D721Med (cell line): ENCODE results near the gene NCK2.

Source experiments
- DNase-seq: peaks from one replicate; pipeline ENCODE4 v3.0.0; 2011; ENCODE audit warnings: low spot score; ENCODE audit not compliant: insufficient read length
- FAIRE-seq: peaks from 2 replicates; lab custom pipeline; 2011; peaks lifted over from hg19 to GRCh38; lab: Jason Lieb, UNC
- CTCF ChIP-seq: IDR thresholded peaks from 2 replicates; pipeline ENCODE4 v1.5.1; 2012; ENCODE audit warnings: mild to moderate bottlenecking, control low read depth; ENCODE audit not compliant: insufficient read depth; ENCODE audit errors: missing control alignments

NCK2 gene

GRCh38 chr2:105797298-105797819 lies 52.6 kb downstream of the NCK2 start:
- DNase-seq = no peak
- TF ChIP-seq CTCF = no peak
- FAIRE-seq = no peak

- no peak for TF ChIP-seq CTCF
- DNase-seq (no peak), FAIRE-seq (no peak)
Measured at GRCh38 chr2:105798595-105798994, 53.9 kb downstream of the NCK2 start.

GRCh38 chr2:105800036-105800713 lies 55.5 kb downstream of the NCK2 start:
- TF ChIP-seq CTCF = no peak
- no peak for DNase-seq
- FAIRE-seq = no peak

- TF ChIP-seq CTCF = no peak
- no peak for FAIRE-seq
- no peak for DNase-seq
Measured at GRCh38 chr2:105800953-105801635, 56.4 kb downstream of the NCK2 start.

- FAIRE-seq = no peak
- TF ChIP-seq CTCF = no peak
- no peak for DNase-seq
Measured at GRCh38 chr2:105801961-105802360, 57.2 kb downstream of the NCK2 start.

- no peak for TF ChIP-seq CTCF
- DNase-seq = no peak
- FAIRE-seq = no peak
Measured at GRCh38 chr2:105802587-105802986, 57.9 kb downstream of the NCK2 start.

GRCh38 chr2:105803337-105803736 lies 58.6 kb downstream of the NCK2 start:
- FAIRE-seq = no peak
- DNase-seq = no peak
- TF ChIP-seq CTCF = no peak
